Kidney glomerular epithelial cell (primary cell): ENCODE measurements around the gene DCD.
A peak's percentile ranks its signal among the peaks of the same experiment; 100 is the strongest.

Source experiments
- DNase-seq: peaks from one replicate; lab custom pipeline; 2025; lab: John Stamatoyannopoulos, UW

The DCD gene

DNA sequence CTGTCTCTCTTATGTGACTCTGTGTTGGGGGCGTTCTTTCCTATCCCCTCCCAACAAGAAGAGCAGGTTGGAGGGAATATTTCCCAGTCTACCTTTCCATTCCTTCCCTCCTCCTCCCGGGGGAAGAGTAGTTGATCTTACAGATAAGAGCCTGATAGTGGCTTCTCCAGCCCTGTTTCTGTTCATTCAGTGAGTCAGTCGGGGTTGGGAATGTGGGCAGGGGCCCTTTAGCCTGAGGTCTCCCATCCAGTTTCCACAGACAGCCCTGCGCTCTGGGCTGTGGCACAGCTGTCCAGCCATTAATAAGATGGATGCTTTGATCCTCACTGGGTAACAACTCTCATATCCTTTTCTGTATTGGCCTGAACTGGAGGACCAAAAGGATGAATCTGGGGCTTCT lies 41.6 kb downstream of the DCD start:
- DNase-seq, result no peak

DNA sequence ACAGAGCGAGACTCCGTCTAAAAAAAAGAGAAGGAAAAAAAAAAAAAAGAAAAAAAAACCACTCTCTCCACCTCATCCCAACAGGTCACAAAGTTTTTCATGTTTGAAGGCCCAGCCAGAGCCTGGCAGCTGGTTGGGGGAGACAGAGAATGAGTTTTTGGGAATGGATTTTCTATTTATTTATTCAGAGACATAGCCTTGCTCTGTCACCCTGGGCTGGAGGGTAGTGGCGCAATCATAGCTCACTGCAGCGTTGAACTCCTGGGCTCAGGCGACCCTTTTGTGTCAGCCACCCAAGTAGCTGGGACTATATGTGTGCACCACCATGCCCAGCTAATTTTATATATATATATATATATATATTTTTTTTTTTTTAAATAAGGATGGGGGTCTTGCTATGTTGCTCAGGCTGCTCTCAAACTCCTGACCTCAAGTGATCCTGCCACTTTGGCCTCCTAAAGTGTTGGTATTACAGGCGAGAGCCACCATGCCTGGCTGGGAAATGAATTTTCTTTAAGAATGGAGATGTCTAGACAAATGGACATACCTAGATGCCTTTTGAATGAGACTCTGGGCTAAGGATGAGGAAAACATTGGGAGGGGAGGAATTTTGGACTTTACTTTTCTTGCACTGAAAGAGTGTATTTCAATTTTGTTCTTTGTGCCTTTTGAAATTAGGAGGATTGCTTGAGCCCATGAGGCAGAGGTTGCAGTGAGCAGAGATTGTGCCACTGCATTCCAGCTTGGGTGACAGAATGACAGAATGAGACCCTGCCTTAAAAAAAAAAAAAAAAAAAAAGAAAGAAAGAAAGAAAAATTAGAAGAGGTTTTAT lies 42.8 kb downstream of the DCD start:
- DNase-seq, result no peak

DNA sequence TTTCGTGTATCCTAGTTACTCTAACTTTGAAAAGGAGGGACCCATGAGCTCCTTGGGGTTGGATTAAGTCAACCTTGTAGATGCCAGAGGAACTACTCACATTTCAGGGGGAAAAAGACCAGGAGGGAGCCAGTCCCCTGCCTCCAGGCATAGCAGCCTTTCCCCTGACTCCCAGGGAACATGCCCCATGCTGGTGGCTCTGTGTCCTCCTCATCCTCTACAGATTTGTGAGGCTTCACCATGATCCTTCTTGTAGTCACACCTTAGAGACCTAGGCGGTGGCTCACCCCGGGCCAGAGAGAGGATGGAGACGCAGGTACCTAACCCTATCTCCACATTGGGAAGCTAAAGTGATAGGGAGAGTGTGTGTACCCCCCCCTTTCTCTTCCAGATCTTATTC lies 43.7 kb downstream of the DCD start:
- no peak for DNase-seq

DNA sequence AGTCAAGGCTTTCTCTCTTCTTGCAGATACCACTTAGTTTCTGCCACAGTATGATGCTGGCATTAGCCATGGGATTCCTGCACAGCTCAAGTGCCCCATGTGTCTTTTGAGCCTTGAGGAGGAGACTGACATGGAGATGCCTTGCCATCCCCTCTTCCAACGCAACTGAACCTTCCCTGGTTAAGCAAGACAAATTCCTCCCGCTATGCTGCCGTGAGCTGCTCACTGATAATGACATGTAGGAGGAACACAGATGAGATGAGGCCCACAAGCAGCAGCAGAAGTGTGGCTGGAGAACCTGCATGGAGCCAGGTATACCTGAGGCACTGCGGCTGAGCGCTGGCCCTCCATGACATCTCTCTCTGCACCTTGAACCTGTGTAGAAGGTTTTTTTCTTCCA lies 44.3 kb downstream of the DCD start:
- DNase-seq, result no peak

DNA sequence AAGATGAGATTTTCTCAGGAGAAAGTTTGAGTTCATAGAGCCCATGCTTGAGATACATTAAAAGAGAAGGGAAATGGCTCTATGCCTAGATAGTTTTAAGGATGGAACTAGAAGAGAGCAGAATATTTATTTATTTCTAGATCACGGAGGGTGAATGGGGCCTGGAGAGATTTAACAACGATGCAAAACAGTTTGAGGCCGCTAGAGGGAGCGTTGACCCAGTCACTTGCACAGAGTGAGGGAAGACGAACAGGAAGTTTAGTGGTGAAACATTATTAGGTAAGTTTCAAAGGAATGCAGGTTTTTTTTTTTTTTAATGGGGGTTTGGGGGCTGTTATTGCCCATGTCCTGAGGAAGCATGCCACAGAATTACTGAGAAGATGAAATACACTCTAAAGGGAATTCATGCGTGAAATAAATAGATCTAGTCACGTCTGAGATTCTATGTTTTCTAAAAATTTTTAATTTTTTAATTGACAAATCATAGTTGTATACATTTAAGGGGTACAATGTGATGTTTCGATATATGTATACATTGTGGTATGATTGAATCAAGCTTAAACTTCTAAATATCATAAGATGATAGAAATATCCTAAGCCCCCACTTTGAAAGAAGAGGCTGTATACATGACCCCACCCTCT lies 44.9 kb downstream of the DCD start:
- peak; percentile 91 for DNase-seq

DNA sequence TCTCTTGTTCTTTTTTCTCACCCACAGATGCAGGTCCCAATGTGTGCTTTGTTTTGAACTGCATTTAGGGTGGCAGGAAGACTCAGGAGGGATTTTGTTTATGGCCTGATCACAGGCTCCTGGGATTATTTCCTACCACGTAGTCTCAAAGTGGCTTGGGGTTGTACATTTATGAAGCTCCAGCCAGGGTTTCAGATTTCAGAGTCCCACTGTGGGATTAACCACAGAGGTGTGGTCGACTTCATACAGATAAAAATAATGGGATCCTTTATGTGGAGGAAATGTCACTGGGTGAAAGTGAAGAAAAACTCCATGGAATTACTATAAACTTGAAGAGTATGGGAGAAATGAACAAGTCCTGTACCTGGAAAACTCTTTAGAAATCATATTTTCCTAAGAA lies 45.5 kb downstream of the DCD start:
- no peak for DNase-seq

DNA sequence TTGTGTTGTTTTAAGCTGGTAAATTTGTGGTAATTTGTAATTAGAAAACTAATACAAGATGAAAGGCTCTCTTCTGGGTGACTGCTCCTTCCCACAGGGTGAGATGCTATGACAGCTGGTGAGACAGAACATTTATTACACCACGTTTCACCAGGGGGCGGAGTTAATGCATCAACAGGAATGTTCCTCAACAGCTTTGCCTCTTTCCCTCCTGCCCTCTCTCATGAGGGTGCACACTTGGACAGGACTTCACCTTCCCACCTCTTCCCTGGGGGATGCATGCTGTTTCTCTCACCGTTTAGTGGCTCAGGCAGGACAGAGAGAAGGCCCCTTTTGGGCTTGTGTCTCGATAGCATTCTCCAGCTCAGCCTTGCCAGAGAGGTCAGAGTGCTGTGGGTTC lies 46.3 kb downstream of the DCD start:
- peak; percentile 31 for DNase-seq

DNA sequence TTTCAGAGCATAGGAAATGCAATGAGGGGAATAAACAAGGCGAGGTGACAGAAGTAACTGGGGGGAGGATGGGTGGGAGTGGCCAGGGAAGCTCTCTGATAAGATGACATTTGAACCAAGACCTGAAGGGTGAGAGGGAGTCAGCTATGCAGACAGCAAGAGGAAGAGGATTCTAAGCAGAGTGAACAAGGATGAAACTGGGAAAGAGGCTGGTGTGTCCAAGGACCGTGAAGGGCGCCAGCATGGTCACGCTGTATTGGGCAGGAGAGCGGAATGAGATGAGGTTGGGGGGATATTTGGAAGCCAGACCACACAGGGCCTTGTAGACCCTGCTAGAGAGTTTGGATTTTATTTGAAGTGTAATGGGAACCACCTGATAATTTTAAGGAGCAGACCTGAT lies 49.2 kb downstream of the DCD start:
- no peak for DNase-seq

DNA sequence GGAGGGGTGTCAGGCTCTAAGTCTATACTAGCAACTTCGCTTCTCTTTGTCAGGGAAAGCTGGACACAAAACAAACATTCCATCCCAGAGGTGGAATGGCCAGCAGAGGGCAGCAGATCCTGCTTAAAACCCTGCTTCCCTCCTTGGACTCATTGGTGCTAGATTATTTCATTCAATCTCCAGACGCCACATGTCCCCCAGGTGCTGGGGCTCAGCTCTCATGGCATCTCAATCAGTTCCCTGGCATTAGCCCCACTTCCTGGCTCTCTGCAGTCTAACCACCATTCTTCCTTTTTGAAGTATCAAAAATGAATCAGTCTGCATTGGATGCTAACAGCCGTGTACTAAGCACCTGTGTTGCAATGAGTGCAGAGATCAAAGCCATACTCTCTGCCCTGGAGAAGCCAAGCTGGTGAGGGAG lies 51.6 kb downstream of the DCD start:
- DNase-seq, result peak; percentile 64

DNA sequence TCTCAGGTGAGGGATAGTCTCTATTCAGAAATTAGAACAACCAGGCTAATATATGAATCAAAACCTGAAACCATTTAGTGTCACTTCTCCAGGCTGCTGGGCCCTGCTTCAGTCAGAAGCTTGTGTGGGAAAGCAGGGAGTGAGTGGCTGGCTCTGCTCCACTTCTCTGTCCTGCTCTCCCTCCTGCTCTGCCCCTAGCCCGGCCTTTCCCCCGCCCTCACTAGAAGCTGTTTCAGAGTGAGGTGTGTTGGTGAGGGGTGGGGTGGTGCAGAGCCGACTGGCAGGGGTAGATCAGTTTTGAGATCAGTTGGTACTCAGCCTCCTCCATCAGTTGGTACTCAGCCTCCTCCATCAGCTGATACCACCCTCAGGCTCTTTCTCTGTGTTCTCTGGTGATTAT lies 52.7 kb downstream of the DCD start:
- DNase-seq, result no peak
